AG10803 (cell line): Measurements from ENCODE around the gene BEST1.

Experiments
- DNase-seq: peaks from one replicate; pipeline ENCODE4 v3.0.0; 2010; ENCODE audit warnings: low read depth
- H3K4me3 ChIP-seq: 2 replicates; pipeline ENCODE4 v1.5.1; 2011; ENCODE audit warnings: mild to moderate bottlenecking, low read length, control low read depth
- TF ChIP-seq, protein P1 (sequence below): conservative IDR thresholded peaks from 2 replicates; pipeline ENCODE4 v1.5.1; 2011; ENCODE audit warnings: mild to moderate bottlenecking, low read length, control low read depth, inconsistent platforms

The BEST1 gene

GRCh38 chr11:61911128-61911700 is 38.9 kb upstream of the BEST1 start:
- no peak overlapping the region for H3K4me3 ChIP-seq
- TF ChIP-seq, protein P1, sequence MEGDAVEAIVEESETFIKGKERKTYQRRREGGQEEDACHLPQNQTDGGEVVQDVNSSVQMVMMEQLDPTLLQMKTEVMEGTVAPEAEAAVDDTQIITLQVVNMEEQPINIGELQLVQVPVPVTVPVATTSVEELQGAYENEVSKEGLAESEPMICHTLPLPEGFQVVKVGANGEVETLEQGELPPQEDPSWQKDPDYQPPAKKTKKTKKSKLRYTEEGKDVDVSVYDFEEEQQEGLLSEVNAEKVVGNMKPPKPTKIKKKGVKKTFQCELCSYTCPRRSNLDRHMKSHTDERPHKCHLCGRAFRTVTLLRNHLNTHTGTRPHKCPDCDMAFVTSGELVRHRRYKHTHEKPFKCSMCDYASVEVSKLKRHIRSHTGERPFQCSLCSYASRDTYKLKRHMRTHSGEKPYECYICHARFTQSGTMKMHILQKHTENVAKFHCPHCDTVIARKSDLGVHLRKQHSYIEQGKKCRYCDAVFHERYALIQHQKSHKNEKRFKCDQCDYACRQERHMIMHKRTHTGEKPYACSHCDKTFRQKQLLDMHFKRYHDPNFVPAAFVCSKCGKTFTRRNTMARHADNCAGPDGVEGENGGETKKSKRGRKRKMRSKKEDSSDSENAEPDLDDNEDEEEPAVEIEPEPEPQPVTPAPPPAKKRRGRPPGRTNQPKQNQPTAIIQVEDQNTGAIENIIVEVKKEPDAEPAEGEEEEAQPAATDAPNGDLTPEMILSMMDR: no peak
- no peak for DNase-seq

DNA sequence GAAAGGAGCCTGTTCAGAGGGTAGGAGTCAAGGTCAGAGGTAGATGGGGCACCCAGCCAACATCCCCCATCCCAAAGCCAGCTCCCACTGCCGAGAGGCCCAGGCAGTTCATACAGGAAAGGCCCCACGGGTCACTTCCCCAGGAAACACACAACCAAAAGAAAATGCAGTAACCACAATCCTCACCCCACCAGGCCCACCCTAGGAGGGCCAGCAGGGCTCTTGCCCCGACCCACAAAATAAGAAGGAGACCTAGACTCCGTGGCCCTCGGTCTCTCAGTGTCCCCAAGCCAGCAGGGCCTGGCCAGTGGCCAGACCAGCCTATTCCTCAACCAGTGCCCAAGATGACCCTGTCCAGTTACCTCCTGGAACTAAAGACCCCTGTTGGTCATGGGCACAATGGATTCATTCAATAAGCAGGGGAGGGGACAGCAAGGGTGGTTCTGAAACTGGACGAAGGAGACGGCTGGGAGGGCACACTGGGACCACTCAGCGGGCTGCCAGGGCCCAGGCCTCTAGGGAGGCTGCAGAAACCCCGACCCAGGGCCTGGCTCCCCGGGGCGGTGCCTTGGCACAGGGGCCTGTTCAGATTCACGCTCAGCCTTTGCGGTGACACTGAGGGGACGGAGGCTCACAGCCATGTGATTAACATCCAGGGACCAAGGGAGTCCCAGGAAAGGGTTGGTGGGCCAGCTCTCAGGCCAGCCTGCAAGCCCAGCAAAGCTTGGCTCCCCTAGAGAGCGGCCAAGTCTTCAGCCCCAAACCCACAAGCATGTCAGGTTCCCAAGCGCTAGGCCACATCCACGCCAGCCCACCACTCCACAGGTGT is 38.2 kb upstream of the BEST1 start:
- no peak for DNase-seq
- TF ChIP-seq, protein P1: no peak

DNA sequence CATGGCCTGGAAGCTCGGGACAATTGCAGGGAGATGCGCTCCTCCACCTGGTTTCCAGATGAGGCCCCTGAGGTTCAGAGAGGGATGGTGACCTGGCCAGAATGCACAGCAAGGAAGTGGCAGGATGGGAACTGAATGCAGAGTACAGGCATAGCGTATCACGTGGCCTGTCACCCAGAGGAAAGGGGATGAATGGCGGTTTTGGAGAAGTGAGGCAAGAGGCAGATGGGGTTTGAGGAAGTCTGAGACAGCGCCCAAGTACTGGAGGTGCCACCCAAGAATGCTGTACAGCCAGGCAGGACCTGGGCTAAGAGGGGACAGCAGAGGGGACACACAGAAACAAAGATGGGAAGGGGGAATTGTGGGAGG is 37.6 kb upstream of the BEST1 start:
- no peak overlapping the region for H3K4me3 ChIP-seq
- TF ChIP-seq, protein P1: no peak
- DNase-seq: no peak

More for the DNA sequence above, 38.2 kb upstream of the BEST1 start:
- H3K4me3 ChIP-seq: no peak overlapping the region

DNA sequence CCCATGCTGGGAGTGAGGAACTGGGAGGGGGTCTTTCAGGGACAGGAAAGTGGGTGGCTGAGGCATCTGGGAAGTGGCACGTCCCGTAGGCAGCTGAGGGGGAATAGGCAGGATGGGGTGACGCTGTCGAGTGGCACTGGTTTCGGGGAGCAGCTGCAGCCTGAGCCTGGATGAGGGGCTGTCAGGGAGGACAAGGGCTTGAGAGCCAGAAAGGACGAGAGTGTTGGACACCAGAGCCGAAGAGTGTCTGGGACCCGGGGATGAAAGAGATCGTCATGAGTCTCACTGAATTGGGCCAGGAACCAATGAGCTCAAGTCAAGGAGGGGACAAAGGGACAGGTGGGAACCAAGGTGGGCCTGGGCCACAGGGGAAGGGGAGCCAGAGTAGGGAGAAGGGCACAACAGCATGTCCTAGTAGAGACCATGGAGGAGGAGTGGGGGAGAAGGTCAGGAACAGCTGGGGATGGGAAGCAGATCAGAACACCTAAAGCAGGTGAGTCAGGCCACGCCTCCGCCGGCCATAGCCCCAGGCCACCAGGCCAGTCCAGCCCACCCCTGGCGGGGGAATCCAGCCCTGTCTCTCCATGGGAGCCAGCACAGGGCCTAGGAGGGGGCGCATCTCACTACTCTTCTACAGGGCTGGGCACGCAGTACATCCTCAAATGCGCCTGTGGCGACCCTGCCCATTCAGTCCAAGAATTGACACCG is 37.0 kb upstream of the BEST1 start:
- TF ChIP-seq, protein P1: no peak
- DNase-seq: no peak
- no peak overlapping the region for H3K4me3 ChIP-seq

- H3K4me3 ChIP-seq: no peak overlapping the region
- TF ChIP-seq, protein P1: no peak
- DNase-seq: no peak
These were observed 36.3 kb upstream of the BEST1 start for GRCh38 chr11:61913699-61914395.

- DNase-seq: no peak
- H3K4me3 ChIP-seq: no peak overlapping the region
- TF ChIP-seq, protein P1: no peak
These were observed 35.5 kb upstream of the BEST1 start for GRCh38 chr11:61914471-61915171.
